GM23338 (cell line): ENCODE measurements around the gene PPM1H. TPM values are rescaled to one million over a fixed set of nuclear protein-coding genes. Genes with fewer than 3 reads are reported as not detected.

Experiments
- ATAC-seq: fragments of 200-7000 bp; cut with Tn5 transposase; 3 replicates; pipeline ENCODE4 v1.9.1; 2020
- DNase-seq: peaks from one replicate; pipeline ENCODE4 v3.0.0-alpha.2; 2015; ENCODE audit warnings: low spot score
- H2AFZ ChIP-seq: fragments of 200-600 bp; sonication (generic); 2 replicates; pipeline ENCODE4 v1.8.0; 2016; ENCODE audit warnings: antibody characterized with exemption, mild to moderate bottlenecking, moderate library complexity
- H3F3A ChIP-seq: fragments of 200-600 bp; sonication (generic); replicated peaks from 2 replicates; pipeline ENCODE4 v1.8.0; 2017; ENCODE audit warnings: antibody characterized with exemption, mixed run types, low read depth
- H3K27ac ChIP-seq: fragments of 200-600 bp; sonication (generic); 2 replicates; pipeline ENCODE4 v1.6.1; 2016; ENCODE audit warnings: low read depth
- H3K27me3 ChIP-seq: fragments of 200-600 bp; sonication (generic); 2 replicates; pipeline ENCODE4 v1.8.0; 2016; ENCODE audit warnings: mild to moderate bottlenecking, mixed run types, moderate library complexity; ENCODE audit not compliant: insufficient read depth
- H3K36me3 ChIP-seq: fragments of 200-600 bp; sonication (generic); 2 replicates; pipeline ENCODE4 v1.8.0; 2016; ENCODE audit warnings: mild to moderate bottlenecking; ENCODE audit not compliant: insufficient read depth
- H3K4me1 ChIP-seq: fragments of 200-600 bp; sonication (generic); 2 replicates; pipeline ENCODE4 v1.8.0; 2016; ENCODE audit warnings: mild to moderate bottlenecking, moderate library complexity; ENCODE audit not compliant: insufficient read depth
- H3K4me2 ChIP-seq: fragments of 200-600 bp; sonication (generic); 2 replicates; pipeline ENCODE4 v1.7.1; 2017; ENCODE audit warnings: mixed run types
- H3K4me3 ChIP-seq: fragments of 200-600 bp; sonication (generic); 2 replicates; pipeline ENCODE4 v1.6.1; 2016; ENCODE audit warnings: mixed run types
- H3K79me2 ChIP-seq: fragments of 200-600 bp; sonication (generic); replicated peaks from 2 replicates; pipeline ENCODE4 v1.8.0; 2017; ENCODE audit warnings: mild to moderate bottlenecking; ENCODE audit not compliant: insufficient read depth
- H3K9me2 ChIP-seq: fragments of 200-600 bp; sonication (generic); 2 replicates; pipeline ENCODE4 v1.8.0; 2017; ENCODE audit not compliant: insufficient read depth
- H4K20me1 ChIP-seq: fragments of 200-600 bp; sonication (generic); replicated peaks from 2 replicates; pipeline ENCODE4 v1.8.0; 2017; ENCODE audit warnings: mild to moderate bottlenecking; ENCODE audit not compliant: insufficient read depth
- H3K27ac Mint-ChIP-seq: 2 replicates; pipeline ENCODE4 v1.8.0; 2020; ENCODE audit warnings: inconsistent platforms, mild to moderate bottlenecking, moderate library complexity, mixed read lengths
- H3K27me3 Mint-ChIP-seq: 3 replicates; pipeline ENCODE4 v1.8.0; 2022; ENCODE audit warnings: low read depth, mild to moderate bottlenecking, moderate library complexity, mixed read lengths, inconsistent platforms; ENCODE audit not compliant: insufficient read depth, poor library complexity
- H3K36me3 Mint-ChIP-seq: 3 replicates; pipeline ENCODE4 v1.8.0; 2021; ENCODE audit warnings: low read depth, mild to moderate bottlenecking, inconsistent platforms, moderate library complexity, mixed read lengths
- H3K4me1 Mint-ChIP-seq: 3 replicates; pipeline ENCODE4 v1.8.0; 2020; ENCODE audit warnings: mild to moderate bottlenecking, inconsistent platforms, mixed read lengths
- H3K4me3 Mint-ChIP-seq: 3 replicates; pipeline ENCODE4 v1.8.0; 2021; ENCODE audit warnings: moderate library complexity, mild to moderate bottlenecking, inconsistent platforms, mixed read lengths
- H3K9me3 Mint-ChIP-seq: 3 replicates; pipeline ENCODE4 v1.8.0; 2020; ENCODE audit warnings: moderate library complexity, mild to moderate bottlenecking, inconsistent platforms, mixed read lengths
- CREB1 ChIP-seq: fragments of 250-450 bp; sonication (Bioruptor Pico); IDR thresholded peaks from 2 replicates; pipeline ENCODE4 v1.5.0; 2020; ENCODE audit warnings: low read depth, mild to moderate bottlenecking, moderate library complexity
- CTCF ChIP-seq, 2 experiments: fragments of 200-600 bp in 1 of 2; sonication (generic) in 1 of 2; conservative IDR thresholded peaks; 2 replicates each; pipeline versions ENCODE4 v1.5.1 to v1.6.1; 2016 to 2017; ENCODE audit warnings: antibody characterized with exemption in 2 of 2, low read depth in 2 of 2, mild to moderate bottlenecking in 2 of 2, moderate library complexity in 1 of 2
- ETS1 ChIP-seq: IDR thresholded peaks from 2 replicates; pipeline ENCODE4 v1.6.1; 2016; ENCODE audit warnings: antibody characterized with exemption
- EZH2 ChIP-seq: fragments of 200-600 bp; sonication (generic); IDR thresholded peaks from one replicate; pipeline ENCODE4 v1.8.0; 2017; ENCODE audit warnings: antibody characterized with exemption, mild to moderate bottlenecking, low read depth; ENCODE audit not compliant: unreplicated experiment
- EZH2phosphoT487 ChIP-seq: fragments of 200-600 bp; sonication (generic); IDR thresholded peaks from one replicate; pipeline ENCODE4 v1.8.1; 2018; ENCODE audit warnings: antibody characterized with exemption; ENCODE audit not compliant: unreplicated experiment
- NANOG ChIP-seq: IDR thresholded peaks from 2 replicates; pipeline ENCODE4 v1.6.1; 2016; ENCODE audit warnings: antibody characterized with exemption, borderline replicate concordance
- POLR2AphosphoS5 ChIP-seq: IDR thresholded peaks from 2 replicates; pipeline ENCODE4 v1.6.1; 2016; ENCODE audit warnings: antibody characterized with exemption, low read depth
- REST ChIP-seq: IDR thresholded peaks from one replicate; pipeline ENCODE4 v1.6.1; 2018; ENCODE audit warnings: antibody characterized with exemption; ENCODE audit not compliant: unreplicated experiment
- STAT1 ChIP-seq: IDR thresholded peaks from one replicate; pipeline ENCODE4 v1.6.1; 2016; ENCODE audit warnings: antibody characterized with exemption; ENCODE audit not compliant: unreplicated experiment
- ZNF114 ChIP-seq: fragments of 250-450 bp; sonication (Bioruptor Pico); IDR thresholded peaks from 2 replicates; pipeline ENCODE4 v1.5.0; 2020; ENCODE audit warnings: mild to moderate bottlenecking, moderate library complexity
- ZNF331 ChIP-seq: fragments of 250-450 bp; sonication (Bioruptor Pico); IDR thresholded peaks from 2 replicates; pipeline ENCODE4 v1.5.0; 2020; ENCODE audit warnings: low read depth, mild to moderate bottlenecking, moderate library complexity
- polyA plus RNA-seq: library from polyadenylated mRNA; unstranded; fragments of >200 nt; fragmentation: Nextera tagmentation; extraction: Ambion mirVana; gene quantifications from 2 replicates; pipeline ENCODE4 v1.2.1, GENCODE V29; 2016
- total RNA-seq: library from RNA; depleted of rRNA; stranded (reverse); fragments of >200 nt; shearing (Covaris generic); gene quantifications from 2 replicates; pipeline ENCODE4 v1.2.3, GENCODE V29; 2014

Gene PPM1H
- total and polyA plus RNA-seq, 2 experiments from 2014 or later: 11.4 to 41.2 TPM

- TF ChIP-seq POLR2AphosphoS5: no peak
- no peak for TF ChIP-seq REST
- no peak for TF ChIP-seq EZH2
- no peak overlapping the region for H3K4me2 ChIP-seq
- peaks cover 23% of the 10 kb centered on the region for H3K4me1 ChIP-seq
- no peaks in the 10 kb centered on the region for H3K27me3 ChIP-seq
- no peaks in the 10 kb centered on the region for H3K36me3 ChIP-seq
- peaks cover 4% of the 10 kb centered on the region; the same call in 2 of the 3 replicates for H3K36me3 Mint-ChIP-seq
- no peak overlapping the region for H3K27ac ChIP-seq
- H3K4me1 Mint-ChIP-seq: peaks cover 52% of the 10 kb centered on the region
- H4K20me1 ChIP-seq: no peaks in the 10 kb centered on the region
- peaks cover 5% of the 10 kb centered on the region for H3K27me3 Mint-ChIP-seq
- H2AFZ ChIP-seq: no peak overlapping the region
- DNase-seq (no peak), ATAC-seq (no peak)
- H3K4me3 Mint-ChIP-seq: no peak overlapping the region
- H3K9me3 Mint-ChIP-seq: no peaks in the 10 kb centered on the region
- no peak overlapping the region for H3K4me3 ChIP-seq
- H3K9me2 ChIP-seq: no peaks in the 10 kb centered on the region
- H3F3A ChIP-seq: peaks cover under 1% of the 10 kb centered on the region; the same call in 1 of the 2 replicates
- no peaks in the 10 kb centered on the region for H3K79me2 ChIP-seq
- H3K27ac Mint-ChIP-seq: no peak overlapping the region
Measured at GRCh38 chr12:62722971-62723680, 211.8 kb downstream of the PPM1H start.

- no peak overlapping the region for H2AFZ ChIP-seq
- no peaks in the 10 kb centered on the region for H4K20me1 ChIP-seq
- no peak overlapping the region for H3K4me2 ChIP-seq
- no peak overlapping the region for H3K27ac ChIP-seq
- no peaks in the 10 kb centered on the region for H3K36me3 ChIP-seq
- H3K27ac Mint-ChIP-seq: no peak overlapping the region
- DNase-seq: no peak
- peaks cover 4% of the 10 kb centered on the region for H3K27me3 Mint-ChIP-seq
- H3K27me3 ChIP-seq: no peaks in the 10 kb centered on the region
- H3K9me2 ChIP-seq: no peaks in the 10 kb centered on the region
- peaks cover 5% of the 10 kb centered on the region; the same call in 2 of the 3 replicates for H3K36me3 Mint-ChIP-seq
- H3K4me1 ChIP-seq: peaks cover 33% of the 10 kb centered on the region
- no peaks in the 10 kb centered on the region; the same call in 1 of the 2 replicates for H3F3A ChIP-seq
- ATAC-seq: no peak
- no peak overlapping the region for H3K4me3 Mint-ChIP-seq
- peaks cover 53% of the 10 kb centered on the region for H3K4me1 Mint-ChIP-seq
- H3K4me3 ChIP-seq: no peak overlapping the region
- H3K79me2 ChIP-seq: no peaks in the 10 kb centered on the region
- no peaks in the 10 kb centered on the region for H3K9me3 Mint-ChIP-seq
- TF ChIP-seq POLR2AphosphoS5 (no peak), EZH2 (no peak), REST (no peak), EZH2phosphoT487 (no peak), CTCF (conservative IDR thresholded peaks at IDR 0.05; ENCODE audit: low read depth in 2 of 2) (no peak), ZNF331 (CRISPR knock-in tag) (no peak), STAT1 (no peak), ETS1 (no peak), ZNF114 (no peak), CREB1 (no peak), NANOG (no peak)
Measured at GRCh38 chr12:62720661-62721330, 214.2 kb downstream of the PPM1H start.
